OCI-LY1 (cell line): Measurements from ENCODE around the gene TRAPPC3.
A peak's percentile ranks its signal among the peaks of the same experiment; 100 is the strongest.

Source experiments
- H2AFZ ChIP-seq: fragments of 200-600 bp; sonication (generic), shearing (Covaris generic); 2 replicates; pipeline ENCODE4 v1.6.0; 2014; ENCODE audit warnings: antibody characterized with exemption, mild to moderate bottlenecking, low read length
- H3F3A ChIP-seq: fragments of 200-600 bp; sonication (generic), shearing (Covaris generic); 2 replicates; pipeline ENCODE4 v1.6.0; 2014; ENCODE audit warnings: mild to moderate bottlenecking, antibody characterized with exemption, low read length, moderate library complexity; ENCODE audit not compliant: insufficient read depth
- H3K27ac ChIP-seq: fragments of 200-600 bp; sonication (generic); 2 replicates; pipeline ENCODE4 v1.5.1; 2014; ENCODE audit warnings: low read length, mixed run types, mild to moderate bottlenecking, low read depth; ENCODE audit not compliant: poor library complexity, severe bottlenecking
- H3K27me3 ChIP-seq: fragments of 200-600 bp; sonication (generic); 2 replicates; pipeline ENCODE4 v1.6.0; 2014; ENCODE audit warnings: antibody characterized with exemption, mild to moderate bottlenecking, low read length, moderate library complexity; ENCODE audit not compliant: insufficient read depth
- H3K36me3 ChIP-seq: fragments of 200-600 bp; sonication (generic); 2 replicates; pipeline ENCODE4 v1.6.1; 2014; ENCODE audit warnings: mild to moderate bottlenecking, antibody characterized with exemption, low read length, moderate library complexity, mixed read lengths; ENCODE audit not compliant: insufficient read depth
- H3K4me1 ChIP-seq: fragments of 200-600 bp; sonication (generic); 2 replicates; pipeline ENCODE4 v1.5.1; 2014; ENCODE audit warnings: mild to moderate bottlenecking, low read length, moderate library complexity; ENCODE audit not compliant: insufficient read depth, severe bottlenecking
- H3K4me2 ChIP-seq: fragments of 200-600 bp; sonication (generic), shearing (Covaris generic); 2 replicates; pipeline ENCODE4 v1.6.1; 2014; ENCODE audit warnings: low read length
- H3K4me3 ChIP-seq: fragments of 200-600 bp; sonication (generic); 2 replicates; pipeline ENCODE4 v1.5.1; 2014; ENCODE audit warnings: low read length, low read depth, mild to moderate bottlenecking, mixed read lengths; ENCODE audit not compliant: poor library complexity, severe bottlenecking
- H3K79me2 ChIP-seq: fragments of 200-600 bp; shearing (Covaris generic); 2 replicates; pipeline ENCODE4 v1.6.1; 2016; ENCODE audit warnings: mixed run types, low read length, mixed read lengths; ENCODE audit not compliant: insufficient read depth
- H3K9ac ChIP-seq: fragments of 200-600 bp; sonication (generic), shearing (Covaris generic); 2 replicates; pipeline ENCODE4 v1.6.1; 2014; ENCODE audit warnings: mild to moderate bottlenecking, low read length, mixed read lengths
- H3K9me2 ChIP-seq: fragments of 200-600 bp; sonication (generic), shearing (Covaris generic); 2 replicates; pipeline ENCODE4 v1.6.1; 2014; ENCODE audit warnings: low read depth, mild to moderate bottlenecking, low read length, mixed read lengths
- H3K9me3 ChIP-seq: fragments of 200-600 bp; shearing (Covaris generic); 2 replicates; pipeline ENCODE4 v1.6.1; 2014; ENCODE audit warnings: low read length, mixed read lengths
- H4K20me1 ChIP-seq: fragments of 200-600 bp; sonication (generic), shearing (Covaris generic); 2 replicates; pipeline ENCODE4 v1.6.0; 2016; ENCODE audit warnings: mild to moderate bottlenecking, low read length; ENCODE audit not compliant: insufficient read depth
- CTCF ChIP-seq: fragments of 200-600 bp; sonication (generic), shearing (Covaris generic); IDR thresholded peaks from 2 replicates; pipeline ENCODE4 v1.5.1; 2017; ENCODE audit warnings: mild to moderate bottlenecking, antibody characterized with exemption, low read length, moderate library complexity, mixed read lengths
- EZH2 ChIP-seq: fragments of 200-600 bp; sonication (generic), shearing (Covaris generic); IDR thresholded peaks from 2 replicates; pipeline ENCODE4 v1.8.0; 2017; ENCODE audit warnings: borderline replicate concordance, mixed run types, mild to moderate bottlenecking, antibody characterized with exemption, low read length, moderate library complexity, mixed read lengths

The TRAPPC3 gene

GRCh38 chr1:36150296-36151133 is 1.2 kb upstream of the TRAPPC3 start:
- Histone ChIP-seq H3K27me3 (no peaks in the 10 kb centered on the region), H3K9me3 (no peaks in the 10 kb centered on the region), H3K9me2 (no peaks in the 10 kb centered on the region), H3K9ac (peak overlapping the region; percentile 14; the same call in 1 of the 2 replicates), H2AFZ (peak overlapping the region; percentile 1; the same call in 1 of the 2 replicates), H3K36me3 (peaks cover 10% of the 10 kb centered on the region; the same call in 1 of the 2 replicates), H3K27ac (peak overlapping the region; percentile 70), H3K79me2 (peaks cover 4% of the 10 kb centered on the region; the same call in 1 of the 2 replicates), H4K20me1 (no peaks in the 10 kb centered on the region), H3K4me1 (peaks cover 45% of the 10 kb centered on the region), H3F3A (no peaks in the 10 kb centered on the region), H3K4me2 (peak overlapping the region; percentile 57), H3K4me3 (peak overlapping the region; percentile 2)
- TF ChIP-seq EZH2, result no peak
- no peak for TF ChIP-seq CTCF

DNA sequence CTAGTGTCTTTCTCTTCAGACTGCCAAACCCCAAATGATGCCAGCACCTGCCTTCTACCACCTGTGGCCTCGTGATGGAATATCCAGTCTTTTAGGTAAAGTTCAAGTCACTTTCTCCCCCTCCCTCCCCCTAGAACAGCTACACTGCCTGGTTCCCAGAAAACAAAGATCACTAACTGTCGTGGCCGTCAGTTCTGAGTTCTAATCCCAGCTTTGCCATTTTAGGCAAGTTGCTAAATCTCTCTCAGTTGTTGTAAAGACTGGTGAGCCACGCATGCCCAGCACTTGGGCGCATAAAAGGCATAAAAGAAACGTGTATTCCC is 648 bp upstream of the TRAPPC3 start:
- TF ChIP-seq CTCF, result no peak
- no peak for TF ChIP-seq EZH2
- Histone ChIP-seq H4K20me1 (no peaks in the 10 kb centered on the region), H3F3A (no peaks in the 10 kb centered on the region), H3K9me2 (no peaks in the 10 kb centered on the region), H3K27ac (peak overlapping the region; percentile 70), H3K9me3 (no peaks in the 10 kb centered on the region), H3K4me2 (peak overlapping the region; percentile 57), H3K27me3 (no peaks in the 10 kb centered on the region), H2AFZ (peak overlapping the region; percentile 1; the same call in 1 of the 2 replicates), H3K36me3 (peaks cover 10% of the 10 kb centered on the region; the same call in 1 of the 2 replicates), H3K4me3 (peak overlapping the region; percentile 40), H3K79me2 (peaks cover 4% of the 10 kb centered on the region; the same call in 1 of the 2 replicates), H3K4me1 (peaks cover 39% of the 10 kb centered on the region), H3K9ac (peak overlapping the region; percentile 9; the same call in 1 of the 2 replicates)

DNA sequence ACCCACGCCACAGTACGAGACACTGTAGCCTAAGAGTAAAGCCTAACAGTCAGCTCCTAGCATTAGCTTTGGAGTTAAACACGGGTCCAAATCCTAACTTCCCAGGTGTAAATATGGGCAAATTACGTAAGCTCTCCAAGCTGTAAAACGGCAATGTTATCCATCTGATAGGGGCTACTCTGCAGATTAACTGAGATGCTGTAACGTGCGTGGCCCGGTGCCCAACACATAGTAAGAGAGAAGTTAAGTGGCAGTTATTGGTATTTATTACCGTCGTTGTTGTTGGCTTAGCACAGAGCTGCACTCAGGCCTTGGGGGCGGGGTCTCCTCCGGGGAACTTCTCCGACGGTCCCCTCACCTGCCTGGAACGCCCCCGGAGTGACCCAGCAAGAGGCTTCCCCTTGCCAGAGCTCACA is 457 bp downstream of the TRAPPC3 start:
- H3F3A ChIP-seq, result no peaks in the 10 kb centered on the region
- H3K79me2 ChIP-seq, result peaks cover 9% of the 10 kb centered on the region; the same call in 1 of the 2 replicates
- peaks cover 37% of the 10 kb centered on the region for H3K4me1 ChIP-seq
- H3K9me3 ChIP-seq, result no peaks in the 10 kb centered on the region; the same call in 1 of the 2 replicates
- peaks cover 16% of the 10 kb centered on the region for H3K36me3 ChIP-seq
- H4K20me1 ChIP-seq, result no peaks in the 10 kb centered on the region
- H2AFZ ChIP-seq, result no peak overlapping the region
- H3K4me3 ChIP-seq, result peak overlapping the region; percentile 75
- TF ChIP-seq EZH2 (no peak), CTCF (no peak)
- no peaks in the 10 kb centered on the region for H3K9me2 ChIP-seq
- no peaks in the 10 kb centered on the region for H3K27me3 ChIP-seq
- H3K4me2 ChIP-seq, result peak overlapping the region; percentile 83
- peak overlapping the region; percentile 63 for H3K9ac ChIP-seq
- peak overlapping the region; percentile 8 for H3K27ac ChIP-seq
